ENCODE data around the gene G2E3. TPM values are rescaled to one million over a fixed set of nuclear protein-coding genes. Genes with fewer than 3 reads are reported as not detected.

Gene G2E3
- total RNA-seq, 1 experiment from 2014 or later = 51.5 TPM

DNA sequence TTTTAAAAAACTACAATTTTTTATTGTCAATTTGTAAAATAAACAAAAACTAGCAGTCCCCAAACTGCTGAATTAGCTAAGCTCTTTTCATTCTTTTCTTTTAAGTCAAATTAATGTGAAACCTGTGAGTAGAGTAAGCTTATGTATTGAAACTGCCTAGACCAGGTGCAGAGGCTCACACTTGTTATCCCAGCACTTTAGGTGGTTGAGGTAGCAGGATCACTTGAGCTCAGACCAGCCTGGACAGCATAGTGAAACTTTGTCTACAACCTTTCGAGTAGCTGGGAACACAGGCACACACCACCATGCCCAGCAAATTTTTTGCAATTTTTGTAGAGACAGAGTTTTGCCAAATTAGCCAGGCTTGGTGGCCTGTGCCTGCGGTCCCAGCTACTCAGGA, 89.5 kb downstream of the G2E3 start:
- no TSS peak for BruUV-seq (replicated peaks)
- no peak for DNase-seq (ENCODE audit: low spot score)
- CTCF ChIA-PET = no interaction called here
- TF ChIP-seq EZH2 (IDR thresholded peaks at IDR 0.05; ENCODE audit: borderline replicate concordance, low read depth, low read length, poor library complexity, severe bottlenecking) (no peak), CTCF (conservative IDR thresholded peaks at IDR 0.05; ENCODE audit: low read depth, low read length) (no peak)
- Histone ChIP-seq H3K4me1 (ENCODE audit: insufficient read depth, low read length, poor library complexity, severe bottlenecking) (no peaks in the 10 kb centered on the region), H3K27me3 (replicated peaks; ENCODE audit: insufficient read depth, low read depth, low read length, poor library complexity) (no peaks in the 10 kb centered on the region), H3K36me3 (ENCODE audit: insufficient read depth, low read length, poor library complexity, severe bottlenecking) (peaks cover 41% of the 10 kb centered on the region), H3K27ac (ENCODE audit: low read depth, low read length, poor library complexity, severe bottlenecking) (no peak overlapping the region), H3K9me3 (ENCODE audit: low read depth, low read length, poor library complexity, severe bottlenecking) (peaks cover 13% of the 10 kb centered on the region), H3K4me3 (ENCODE audit: low read depth, low read length, poor library complexity, severe bottlenecking) (no peak overlapping the region)
- intact Hi-C loops (cut with micrococcal nuclease; ENCODE audit: unreplicated experiment) = no loop called here
- POLR2A ChIA-PET (ENCODE audit: low non-redundant PET) = no interaction called here

DNA sequence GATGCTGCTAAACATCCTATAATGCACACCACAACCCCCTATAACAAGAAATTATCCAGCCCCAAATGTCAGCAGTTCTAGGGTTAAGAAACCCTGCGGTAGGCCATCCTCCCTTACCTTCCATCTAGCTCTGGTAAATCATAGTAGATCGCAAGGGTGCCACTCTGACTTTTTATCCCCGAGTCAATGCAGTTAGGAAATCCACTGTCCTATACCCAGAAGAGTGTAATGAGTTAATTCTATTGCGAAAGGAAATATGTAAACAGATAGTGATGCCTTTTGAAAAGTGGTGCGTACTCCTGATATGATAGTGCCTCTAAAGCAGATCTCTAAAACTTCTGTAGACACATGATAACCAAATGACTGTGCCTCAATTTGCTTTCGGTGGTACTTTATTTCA, 93.0 kb downstream of the G2E3 start:
- TF ChIP-seq CTCF (conservative IDR thresholded peaks at IDR 0.05; ENCODE audit: low read depth, low read length) = no peak
- Histone ChIP-seq H3K4me3 (ENCODE audit: low read depth, low read length, poor library complexity, severe bottlenecking) (no peak overlapping the region), H3K27ac (ENCODE audit: low read depth, low read length, poor library complexity, severe bottlenecking) (no peak overlapping the region), H3K9me3 (ENCODE audit: low read depth, low read length, poor library complexity, severe bottlenecking) (no peaks in the 10 kb centered on the region), H3K36me3 (ENCODE audit: insufficient read depth, low read length, poor library complexity, severe bottlenecking) (peaks cover 45% of the 10 kb centered on the region), H3K4me1 (ENCODE audit: insufficient read depth, low read length, poor library complexity, severe bottlenecking) (no peaks in the 10 kb centered on the region), H3K27me3 (replicated peaks; ENCODE audit: insufficient read depth, low read depth, low read length, poor library complexity) (no peaks in the 10 kb centered on the region)
- intact Hi-C loops (cut with micrococcal nuclease; ENCODE audit: unreplicated experiment) = loop anchor here (10.0 kb wide), 2 partner anchors 433 to 1603 kb away; no protein-coding TSS in a partner anchor
- no peak for DNase-seq (ENCODE audit: low spot score)
- POLR2A ChIA-PET (ENCODE audit: low non-redundant PET) = no interaction called here
- CTCF ChIA-PET = no interaction called here
- no TSS peak for BruUV-seq (replicated peaks)

DNA sequence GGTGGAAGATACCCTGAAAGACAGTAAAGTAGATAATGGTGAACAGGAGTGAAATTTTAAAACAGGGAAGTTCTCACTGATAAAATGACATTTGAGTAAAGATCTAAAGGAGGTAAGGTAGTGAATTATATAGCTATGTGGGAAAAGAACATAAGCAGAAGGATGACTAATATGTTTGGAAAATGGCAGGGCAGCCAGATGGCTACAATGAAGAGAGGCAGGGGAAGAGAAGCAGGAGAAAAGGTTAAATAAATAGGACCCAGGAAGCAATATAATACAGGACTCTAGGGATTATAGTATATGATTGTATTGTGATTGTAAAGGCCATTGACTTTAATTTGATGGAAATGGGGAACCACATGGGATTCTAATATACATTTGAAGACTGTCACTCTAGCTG, 96.2 kb downstream of the G2E3 start:
- intact Hi-C loops (cut with micrococcal nuclease; ENCODE audit: unreplicated experiment) = loop anchor here (5.0 to 10.0 kb wide), 3 partner anchors 430 to 1907 kb away; no protein-coding TSS in a partner anchor
- Histone ChIP-seq H3K4me3 (ENCODE audit: low read depth, low read length, poor library complexity, severe bottlenecking) (no peak overlapping the region), H3K27ac (ENCODE audit: low read depth, low read length, poor library complexity, severe bottlenecking) (no peak overlapping the region), H3K9me3 (ENCODE audit: low read depth, low read length, poor library complexity, severe bottlenecking) (no peaks in the 10 kb centered on the region), H3K27me3 (replicated peaks; ENCODE audit: insufficient read depth, low read depth, low read length, poor library complexity) (no peaks in the 10 kb centered on the region), H3K36me3 (ENCODE audit: insufficient read depth, low read length, poor library complexity, severe bottlenecking) (peaks cover 43% of the 10 kb centered on the region), H3K4me1 (ENCODE audit: insufficient read depth, low read length, poor library complexity, severe bottlenecking) (no peaks in the 10 kb centered on the region)
- DNase-seq (ENCODE audit: low spot score) = no peak
- BruUV-seq (replicated peaks) = no TSS peak
- TF ChIP-seq EZH2 (IDR thresholded peaks at IDR 0.05; ENCODE audit: borderline replicate concordance, low read depth, low read length, poor library complexity, severe bottlenecking) (no peak), CTCF (conservative IDR thresholded peaks at IDR 0.05; ENCODE audit: low read depth, low read length) (no peak)
- ChIA-PET POLR2A (ENCODE audit: low non-redundant PET) (no interaction called here), CTCF (no interaction called here)
